IPS-18a (cell line): ENCODE results near the gene FKBP8.

Experiments used
- H3K27ac ChIP-seq: one replicate; pipeline ENCODE4 v1.5.1; 2013; ENCODE audit warnings: low read length
- H3K27me3 ChIP-seq: one replicate; pipeline ENCODE4 v1.6.1; 2013; ENCODE audit warnings: mild to moderate bottlenecking, low read length; ENCODE audit not compliant: control insufficient read depth, insufficient read depth
- H3K36me3 ChIP-seq: one replicate; pipeline ENCODE4 v1.6.1; 2013; ENCODE audit warnings: low read depth, low read length; ENCODE audit not compliant: control insufficient read depth
- H3K4me1 ChIP-seq: one replicate; pipeline ENCODE4 v1.6.1; 2013; ENCODE audit warnings: low read depth, low read length; ENCODE audit not compliant: control insufficient read depth
- H3K4me3 ChIP-seq: one replicate; pipeline ENCODE4 v1.5.1; 2013; ENCODE audit warnings: low read length
- H3K9ac ChIP-seq: one replicate; pipeline ENCODE4 v1.6.1; 2013; ENCODE audit warnings: mild to moderate bottlenecking, low read length, moderate library complexity
- H3K9me3 ChIP-seq: one replicate; pipeline ENCODE4 v1.6.1; 2013; ENCODE audit warnings: low read depth, low read length; ENCODE audit not compliant: control insufficient read depth

Gene FKBP8

GRCh38 chr19:18518639-18519038, 24.7 kb downstream of the FKBP8 start:
- Histone ChIP-seq H3K9me3 (no peaks in the 10 kb centered on the region), H3K9ac (no peak overlapping the region), H3K27me3 (peaks cover 4% of the 10 kb centered on the region), H3K36me3 (no peaks in the 10 kb centered on the region), H3K4me3 (no peak overlapping the region), H3K4me1 (peaks cover 4% of the 10 kb centered on the region), H3K27ac (no peak overlapping the region)

- Histone ChIP-seq H3K4me3 (no peak overlapping the region), H3K9me3 (no peaks in the 10 kb centered on the region), H3K4me1 (peaks cover 4% of the 10 kb centered on the region), H3K9ac (no peak overlapping the region), H3K27ac (no peak overlapping the region), H3K36me3 (no peaks in the 10 kb centered on the region), H3K27me3 (peaks cover 4% of the 10 kb centered on the region)
These were observed 25.8 kb downstream of the FKBP8 start for GRCh38 chr19:18517606-18518005.

DNA sequence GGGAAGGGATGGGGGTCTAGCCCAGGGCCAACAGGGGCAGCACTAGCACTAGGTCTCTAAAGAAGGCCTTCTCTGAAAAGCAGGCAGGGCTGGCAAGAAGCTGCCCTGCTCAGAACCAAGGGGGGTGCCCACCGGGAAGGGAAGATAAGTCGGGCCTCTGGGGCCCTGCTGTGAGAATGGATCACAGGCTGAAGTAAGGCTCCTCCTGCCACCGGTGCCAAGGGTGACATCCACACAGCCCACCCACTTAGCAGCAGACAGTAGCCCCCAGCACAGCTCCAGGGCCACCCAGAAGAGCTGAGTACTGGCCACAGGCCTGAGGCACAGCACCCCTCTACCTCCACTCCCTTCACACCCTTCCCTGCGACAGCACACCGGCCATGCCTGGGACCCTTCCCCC, 27.4 kb downstream of the FKBP8 start:
- Histone ChIP-seq H3K36me3 (no peaks in the 10 kb centered on the region), H3K27ac (no peak overlapping the region), H3K9me3 (no peaks in the 10 kb centered on the region), H3K27me3 (peaks cover 2% of the 10 kb centered on the region), H3K4me1 (peaks cover 4% of the 10 kb centered on the region), H3K4me3 (no peak overlapping the region), H3K9ac (no peak overlapping the region)

GRCh38 chr19:18514800-18515682, 28.3 kb downstream of the FKBP8 start:
- Histone ChIP-seq H3K4me3 (no peak overlapping the region), H3K36me3 (no peaks in the 10 kb centered on the region), H3K9ac (no peak overlapping the region), H3K9me3 (no peaks in the 10 kb centered on the region), H3K27ac (no peak overlapping the region), H3K4me1 (peaks cover 3% of the 10 kb centered on the region), H3K27me3 (no peaks in the 10 kb centered on the region)

DNA sequence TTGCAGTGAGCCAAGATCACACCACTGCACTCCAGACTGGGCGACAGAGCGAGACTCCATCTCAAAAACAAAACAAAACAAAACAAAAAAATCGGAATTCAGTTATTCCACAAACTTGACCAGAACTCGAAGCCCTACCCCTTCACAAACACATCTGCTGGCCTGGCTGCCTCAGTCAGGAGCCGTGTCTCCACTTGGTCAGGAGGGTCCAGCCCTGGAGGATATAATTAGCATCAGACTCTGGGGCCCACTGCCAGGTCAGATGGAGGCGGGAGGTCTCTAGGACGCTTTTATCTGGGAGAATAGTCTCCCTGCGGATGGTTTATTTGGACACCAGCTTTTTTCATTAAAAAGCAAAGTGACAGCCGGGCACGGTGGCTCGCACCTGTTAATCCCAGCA, 29.5 kb downstream of the FKBP8 start:
- no peaks in the 10 kb centered on the region for H3K4me1 ChIP-seq
- no peak overlapping the region for H3K27ac ChIP-seq
- no peaks in the 10 kb centered on the region for H3K27me3 ChIP-seq
- H3K9ac ChIP-seq = no peak overlapping the region
- no peak overlapping the region for H3K4me3 ChIP-seq
- no peaks in the 10 kb centered on the region for H3K9me3 ChIP-seq
- H3K36me3 ChIP-seq = no peaks in the 10 kb centered on the region

DNA sequence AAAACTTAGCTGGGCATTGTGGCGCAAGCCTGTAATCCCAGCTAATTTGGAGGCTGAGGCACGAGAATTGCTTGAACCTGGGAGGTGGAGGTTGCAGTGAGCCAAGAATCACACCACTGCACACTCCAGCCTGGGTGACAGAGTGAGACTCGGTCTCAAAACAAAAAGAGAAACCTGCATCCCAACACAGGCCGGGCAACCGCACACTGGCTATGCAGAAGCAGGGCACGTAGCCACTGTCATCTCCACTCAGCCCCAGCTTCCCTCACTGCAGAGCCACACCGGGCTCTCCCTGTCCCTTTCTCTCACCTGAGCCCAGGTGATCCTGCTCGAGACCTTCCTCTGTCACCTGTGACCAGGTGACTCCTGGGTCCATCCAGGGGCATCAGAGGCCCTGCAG, 33.2 kb downstream of the FKBP8 start:
- H3K9ac ChIP-seq = no peak overlapping the region
- no peaks in the 10 kb centered on the region for H3K27me3 ChIP-seq
- no peaks in the 10 kb centered on the region for H3K4me1 ChIP-seq
- H3K9me3 ChIP-seq = no peaks in the 10 kb centered on the region
- no peak overlapping the region for H3K4me3 ChIP-seq
- H3K36me3 ChIP-seq = no peaks in the 10 kb centered on the region
- H3K27ac ChIP-seq = no peak overlapping the region

DNA sequence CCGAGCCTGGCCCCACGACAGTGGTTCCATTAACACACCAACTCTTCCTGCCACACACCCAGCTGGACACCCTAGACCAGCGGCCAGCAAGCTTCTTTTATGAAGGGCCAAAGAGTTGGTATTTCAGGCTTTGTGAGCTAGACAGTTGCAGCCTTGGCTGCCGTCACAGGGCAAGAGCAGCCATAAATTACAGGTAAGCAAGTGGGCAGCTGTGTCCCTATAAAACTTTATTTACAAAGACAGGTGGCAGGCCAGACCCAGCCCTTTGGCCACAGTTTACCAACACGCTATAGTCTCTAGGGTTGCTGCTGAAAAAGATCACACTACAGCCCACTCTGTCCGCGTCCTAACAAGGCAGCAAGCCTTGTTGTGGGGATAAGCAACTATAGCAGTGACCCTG, 34.8 kb downstream of the FKBP8 start:
- H3K9me3 ChIP-seq = no peaks in the 10 kb centered on the region
- H3K36me3 ChIP-seq = no peaks in the 10 kb centered on the region
- H3K4me3 ChIP-seq = no peak overlapping the region
- no peak overlapping the region for H3K27ac ChIP-seq
- no peaks in the 10 kb centered on the region for H3K27me3 ChIP-seq
- no peak overlapping the region for H3K9ac ChIP-seq
- no peaks in the 10 kb centered on the region for H3K4me1 ChIP-seq

- H3K27me3 ChIP-seq = no peaks in the 10 kb centered on the region
- H3K4me3 ChIP-seq = no peak overlapping the region
- H3K4me1 ChIP-seq = no peaks in the 10 kb centered on the region
- H3K27ac ChIP-seq = no peak overlapping the region
- H3K9ac ChIP-seq = no peak overlapping the region
- H3K9me3 ChIP-seq = no peaks in the 10 kb centered on the region
- no peaks in the 10 kb centered on the region for H3K36me3 ChIP-seq
These were observed 35.5 kb downstream of the FKBP8 start for GRCh38 chr19:18507727-18508440.

DNA sequence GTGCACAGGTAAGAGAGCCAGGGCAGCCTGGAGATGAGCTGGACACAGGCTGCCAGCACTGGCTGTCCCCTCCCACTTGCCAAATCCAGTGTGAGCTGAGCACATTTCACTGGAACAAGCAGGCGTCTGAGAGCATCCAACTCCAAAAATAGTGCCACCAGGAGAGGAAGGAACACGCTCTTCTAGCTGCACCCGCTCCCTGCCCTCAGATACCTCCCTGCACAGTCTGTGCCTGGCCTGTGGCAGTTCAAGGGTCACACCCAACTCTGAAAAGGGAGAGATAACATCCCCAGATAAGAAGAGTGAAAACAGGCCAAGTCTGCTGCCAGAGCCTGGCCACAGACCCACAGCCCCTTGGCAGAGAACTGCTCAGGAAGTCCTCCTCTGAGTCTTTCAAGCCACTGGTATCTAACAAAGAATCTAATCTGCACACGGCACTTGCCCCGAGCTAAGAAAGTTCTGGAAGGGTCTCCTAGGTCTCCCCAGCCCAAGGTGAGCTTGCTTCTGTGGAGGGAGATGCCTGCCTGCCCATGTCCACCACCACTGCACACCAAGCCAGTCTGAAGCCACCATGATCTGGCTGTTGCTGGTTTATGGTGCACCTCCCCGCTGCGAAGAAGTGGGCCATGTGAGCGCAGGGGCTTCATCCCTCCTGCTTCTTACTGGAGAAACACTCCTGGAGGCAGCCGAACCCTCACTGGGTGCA, 36.2 kb downstream of the FKBP8 start:
- H3K27ac ChIP-seq = no peak overlapping the region
- H3K9ac ChIP-seq = no peak overlapping the region
- H3K4me1 ChIP-seq = no peaks in the 10 kb centered on the region
- no peak overlapping the region for H3K4me3 ChIP-seq
- H3K36me3 ChIP-seq = no peaks in the 10 kb centered on the region
- no peaks in the 10 kb centered on the region for H3K27me3 ChIP-seq
- no peaks in the 10 kb centered on the region for H3K9me3 ChIP-seq

- H3K36me3 ChIP-seq = no peaks in the 10 kb centered on the region
- no peak overlapping the region for H3K27ac ChIP-seq
- H3K9ac ChIP-seq = no peak overlapping the region
- no peak overlapping the region for H3K4me3 ChIP-seq
- no peaks in the 10 kb centered on the region for H3K9me3 ChIP-seq
- H3K27me3 ChIP-seq = no peaks in the 10 kb centered on the region
- no peaks in the 10 kb centered on the region for H3K4me1 ChIP-seq
These were observed 37.1 kb downstream of the FKBP8 start for GRCh38 chr19:18506101-18506930.
